ENCODE results near the gene GRK4.

GRK4 gene

GRCh38 chr4:3013839-3014350 lies 50.5 kb downstream of the GRK4 start:
- no peak for DNase-seq

- DNase-seq = no peak
These were observed 53.6 kb downstream of the GRK4 start for GRCh38 chr4:3016961-3017360.

- peak; percentile 52 for DNase-seq
These were observed 54.1 kb downstream of the GRK4 start for GRCh38 chr4:3017504-3017903.

- DNase-seq = no peak
These were observed 55.9 kb downstream of the GRK4 start for GRCh38 chr4:3019145-3019846.

GRCh38 chr4:3021127-3021526 lies 57.8 kb downstream of the GRK4 start:
- no peak for DNase-seq

GRCh38 chr4:3021627-3022026 lies 58.3 kb downstream of the GRK4 start:
- no peak for DNase-seq

GRCh38 chr4:3022112-3022511 lies 58.7 kb downstream of the GRK4 start:
- no peak for DNase-seq

- no peak for DNase-seq
These were observed 59.3 kb downstream of the GRK4 start for GRCh38 chr4:3022651-3023050.

- DNase-seq = no peak
These were observed 62.5 kb downstream of the GRK4 start for GRCh38 chr4:3025881-3026280.

- no peak for DNase-seq
These were observed 63.2 kb downstream of the GRK4 start for GRCh38 chr4:3026540-3026939.

GRCh38 chr4:3029464-3029863 lies 66.1 kb downstream of the GRK4 start:
- no peak for DNase-seq

GRCh38 chr4:3030566-3031356 lies 67.4 kb downstream of the GRK4 start:
- no peak for DNase-seq

GRCh38 chr4:3031357-3032082 lies 68.1 kb downstream of the GRK4 start:
- no peak for DNase-seq

GRCh38 chr4:3034231-3034630 lies 70.9 kb downstream of the GRK4 start:
- DNase-seq = no peak

- no peak for DNase-seq
These were observed 71.9 kb downstream of the GRK4 start for GRCh38 chr4:3035249-3035648.

GRCh38 chr4:3035674-3036073 lies 72.3 kb downstream of the GRK4 start:
- DNase-seq = no peak

GRCh38 chr4:3036131-3036952 lies 73.0 kb downstream of the GRK4 start:
- DNase-seq = no peak

GRCh38 chr4:3037957-3038461 lies 74.6 kb downstream of the GRK4 start:
- peak; percentile 12 for DNase-seq

- DNase-seq = no peak
These were observed 76.5 kb downstream of the GRK4 start for GRCh38 chr4:3039706-3040366.

GRCh38 chr4:3040452-3041191 lies 77.3 kb downstream of the GRK4 start:
- DNase-seq = no peak

Measured in fibroblast of skin of scalp (primary cell).